D721Med (cell line): ENCODE measurements around the gene CSTA.

Source experiments
- DNase-seq: peaks from one replicate; pipeline ENCODE4 v3.0.0; 2011; ENCODE audit warnings: low spot score; ENCODE audit not compliant: insufficient read length
- FAIRE-seq: peaks from 2 replicates; lab custom pipeline; 2011; peaks lifted over from hg19 to GRCh38; lab: Jason Lieb, UNC
- TF ChIP-seq, protein P1 (sequence below): IDR thresholded peaks from 2 replicates; pipeline ENCODE4 v1.5.1; 2012; ENCODE audit warnings: mild to moderate bottlenecking, control low read depth; ENCODE audit not compliant: insufficient read depth; ENCODE audit errors: missing control alignments

CSTA gene

DNA sequence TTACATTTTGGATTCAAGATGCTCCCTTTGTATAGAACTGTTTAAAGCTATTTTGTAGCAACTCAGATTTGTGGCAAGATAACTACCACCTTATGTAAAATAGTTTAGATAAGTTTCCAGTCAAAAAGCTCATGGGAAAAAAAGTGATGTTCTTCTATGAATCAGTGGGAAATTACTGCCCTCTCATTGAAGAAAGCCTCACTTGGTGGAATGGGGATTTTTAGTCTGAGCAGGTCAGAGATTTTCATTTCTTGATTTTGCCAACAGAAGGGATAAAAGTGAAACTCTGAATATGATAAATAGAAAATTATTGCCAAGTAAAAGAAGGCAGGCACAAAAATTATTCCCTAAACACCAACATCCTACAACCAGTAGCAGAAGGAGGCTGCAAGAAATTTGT lies 25.8 kb upstream of the CSTA start:
- TF ChIP-seq, protein P1, sequence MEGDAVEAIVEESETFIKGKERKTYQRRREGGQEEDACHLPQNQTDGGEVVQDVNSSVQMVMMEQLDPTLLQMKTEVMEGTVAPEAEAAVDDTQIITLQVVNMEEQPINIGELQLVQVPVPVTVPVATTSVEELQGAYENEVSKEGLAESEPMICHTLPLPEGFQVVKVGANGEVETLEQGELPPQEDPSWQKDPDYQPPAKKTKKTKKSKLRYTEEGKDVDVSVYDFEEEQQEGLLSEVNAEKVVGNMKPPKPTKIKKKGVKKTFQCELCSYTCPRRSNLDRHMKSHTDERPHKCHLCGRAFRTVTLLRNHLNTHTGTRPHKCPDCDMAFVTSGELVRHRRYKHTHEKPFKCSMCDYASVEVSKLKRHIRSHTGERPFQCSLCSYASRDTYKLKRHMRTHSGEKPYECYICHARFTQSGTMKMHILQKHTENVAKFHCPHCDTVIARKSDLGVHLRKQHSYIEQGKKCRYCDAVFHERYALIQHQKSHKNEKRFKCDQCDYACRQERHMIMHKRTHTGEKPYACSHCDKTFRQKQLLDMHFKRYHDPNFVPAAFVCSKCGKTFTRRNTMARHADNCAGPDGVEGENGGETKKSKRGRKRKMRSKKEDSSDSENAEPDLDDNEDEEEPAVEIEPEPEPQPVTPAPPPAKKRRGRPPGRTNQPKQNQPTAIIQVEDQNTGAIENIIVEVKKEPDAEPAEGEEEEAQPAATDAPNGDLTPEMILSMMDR: no peak
- DNase-seq (no peak), FAIRE-seq (no peak)

DNA sequence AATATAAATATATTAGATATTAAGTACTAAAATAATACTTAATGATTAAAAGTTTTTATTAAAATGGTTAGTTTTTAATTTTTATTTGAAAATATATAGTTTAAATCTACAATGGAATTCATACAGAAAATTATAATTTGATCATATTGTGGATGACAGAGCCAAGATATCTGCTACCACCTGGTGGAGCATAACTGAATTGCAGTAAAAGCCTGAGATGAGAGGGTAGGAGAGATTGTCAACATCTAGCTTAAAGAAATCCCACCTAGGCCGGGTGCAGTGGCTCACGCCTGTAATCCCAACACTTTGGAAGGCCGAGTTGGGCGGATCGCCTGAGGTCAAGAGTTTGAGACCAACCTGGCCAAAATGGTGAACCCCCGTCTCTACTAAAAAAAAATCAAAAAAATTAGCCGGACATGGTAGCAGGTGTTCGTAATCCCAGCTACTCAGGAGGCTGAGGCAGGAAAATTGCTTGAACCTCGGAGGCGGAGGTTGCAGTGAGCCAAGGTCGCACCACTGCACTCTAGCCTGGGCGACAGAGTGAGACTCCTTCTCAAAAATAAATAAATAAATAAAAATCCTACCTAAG lies 25.1 kb upstream of the CSTA start:
- DNase-seq: no peak
- no peak for FAIRE-seq
- TF ChIP-seq, protein P1: peak; percentile 52

DNA sequence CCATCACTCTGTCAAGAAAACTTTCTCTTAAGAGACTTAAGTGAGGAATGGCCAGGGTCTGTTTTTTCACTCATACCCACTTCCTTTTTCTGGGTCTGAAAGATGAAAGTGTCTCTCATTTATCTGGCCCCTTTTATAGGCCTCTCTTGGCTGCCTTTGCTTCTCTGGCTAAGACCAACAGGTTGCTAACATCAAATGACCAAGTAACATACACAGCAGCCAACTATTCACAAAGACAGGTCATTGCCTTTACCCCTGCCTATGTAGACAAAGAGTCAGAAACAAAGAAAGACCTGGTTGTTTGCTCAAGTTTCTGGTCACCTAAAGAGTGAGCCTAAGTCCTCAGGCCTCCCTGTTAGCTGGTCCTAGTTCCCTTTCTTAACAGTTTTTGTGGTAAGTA lies 24.0 kb upstream of the CSTA start:
- TF ChIP-seq, protein P1: no peak
- FAIRE-seq: no peak
- no peak for DNase-seq

DNA sequence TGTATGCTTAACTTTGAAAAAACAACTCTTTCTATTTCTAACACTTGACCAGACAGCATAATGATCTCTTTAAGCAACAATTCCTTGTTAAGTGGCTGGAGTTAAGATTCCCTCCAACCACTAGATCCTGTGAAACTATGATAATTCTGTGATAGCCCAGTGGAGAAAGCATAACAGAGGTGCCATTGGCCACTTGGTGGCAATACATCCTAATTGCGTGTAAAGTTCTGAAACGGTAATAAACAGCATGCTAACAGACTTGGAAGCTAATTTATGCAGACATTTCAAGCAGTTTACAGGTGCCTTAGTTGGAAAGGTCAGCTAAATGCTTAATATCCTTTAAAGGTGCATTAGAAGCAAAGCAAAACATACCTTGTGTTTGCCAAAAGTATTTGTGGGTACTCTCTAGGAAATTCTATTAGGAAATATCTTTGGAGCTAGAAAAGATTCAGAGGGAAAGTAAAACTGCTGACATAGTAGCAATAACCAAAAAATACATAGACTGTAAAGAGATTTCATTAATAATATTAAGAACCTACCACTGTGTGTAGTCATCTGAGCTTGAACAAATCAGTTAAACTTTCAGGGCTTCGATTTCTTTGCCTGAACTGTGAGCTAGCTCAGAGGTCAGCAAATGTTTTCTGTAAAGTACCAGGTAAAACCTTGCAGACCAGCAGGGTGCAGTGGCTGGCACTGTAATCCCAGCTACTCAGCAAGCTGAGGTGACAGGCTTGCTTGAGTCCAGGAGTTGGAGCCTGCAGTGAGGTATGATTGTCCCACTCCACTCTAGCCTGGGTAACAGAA lies 19.0 kb upstream of the CSTA start:
- DNase-seq: no peak
- TF ChIP-seq, protein P1: peak; percentile 41
- no peak for FAIRE-seq

DNA sequence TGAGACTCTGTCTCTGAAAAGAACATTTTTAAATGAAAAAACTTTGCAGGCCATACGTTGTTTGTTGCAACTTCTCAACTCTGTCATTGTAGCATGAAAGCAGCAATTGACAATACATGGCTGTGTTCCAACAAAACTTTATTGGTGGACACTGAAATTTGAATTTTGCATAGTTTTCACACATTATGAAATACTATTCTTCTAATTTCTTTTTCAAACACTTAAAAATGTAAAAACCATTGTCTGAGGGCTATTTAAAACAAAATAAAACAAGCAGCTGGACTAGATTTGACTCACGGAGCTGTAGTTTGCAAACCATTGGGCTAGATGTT lies 18.5 kb upstream of the CSTA start:
- no peak for FAIRE-seq
- DNase-seq: no peak
- TF ChIP-seq, protein P1: no peak

DNA sequence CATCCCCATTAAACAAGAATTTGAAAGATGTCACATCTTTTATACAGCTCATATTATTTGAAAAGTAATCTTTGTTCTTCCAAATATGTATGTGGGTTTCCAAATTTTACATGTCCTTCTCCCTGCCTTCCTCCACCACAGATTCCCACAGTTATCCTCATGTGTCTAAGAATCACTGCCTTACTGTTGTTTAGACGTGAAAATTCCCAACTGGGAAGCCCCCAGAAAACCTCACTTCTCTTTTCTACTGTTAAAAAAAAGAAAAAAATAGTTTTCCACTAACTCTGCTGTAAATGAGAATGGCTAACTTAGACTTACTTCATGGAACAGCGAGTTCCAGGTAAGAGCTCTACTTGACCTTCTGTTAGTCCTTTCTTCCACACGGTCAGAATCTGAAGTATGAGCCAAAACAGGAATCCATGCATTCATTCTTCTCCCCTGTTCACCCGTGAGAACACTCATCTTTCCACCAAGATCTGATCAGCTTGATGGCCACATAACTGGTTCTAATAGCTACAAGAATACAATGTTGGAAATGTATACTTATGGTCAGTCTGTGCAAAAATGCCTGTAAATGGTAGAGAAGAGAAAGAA lies 17.9 kb upstream of the CSTA start:
- TF ChIP-seq, protein P1: no peak
- DNase-seq: no peak
- FAIRE-seq: no peak

DNA sequence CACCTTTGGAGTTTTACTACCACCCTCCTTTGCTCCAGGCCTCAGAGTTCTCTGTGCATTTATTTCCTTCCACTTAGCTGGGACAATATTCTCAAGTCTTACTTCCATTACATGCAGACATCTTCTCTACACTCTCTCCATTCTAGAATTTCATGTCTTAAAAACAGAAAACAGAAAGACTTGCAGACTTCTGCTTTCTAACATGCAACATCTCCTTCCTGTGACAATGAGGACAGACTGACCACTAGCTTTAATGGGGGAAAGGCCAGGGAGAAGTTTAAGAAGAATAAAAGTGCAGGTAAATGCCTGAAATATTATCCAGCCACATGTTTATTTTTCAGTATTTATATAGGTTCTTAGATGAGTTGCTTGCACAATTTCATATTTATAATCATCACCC lies 17.1 kb upstream of the CSTA start:
- TF ChIP-seq, protein P1: no peak
- DNase-seq (no peak), FAIRE-seq (no peak)
